ENCODE results near the gene MRPL32.
"Not testable (repeated sequence)": the region's sequence is repeated elsewhere in the genome, so short reads cannot be mapped to it uniquely, and the experiment has no call there.

MRPL32 gene
- total RNA-seq = 18.2 to 42.4 (median 29.6) reads per million in 17 experiments

- peak; percentile 97 to 98 (median 97) for DNase-seq
Observed at GRCh38 chr7:42931834-42932651, at the start of gene MRPL32, which contains the start of gene PSMA2. Gene MRPL32 (plus strand): TSS chr7:42932376. CDS start chr7:42932387, 11 bp downstream. Gene PSMA2 (minus strand): TSS chr7:42932174. CDS start chr7:42932158, 16 bp downstream.

DNA sequence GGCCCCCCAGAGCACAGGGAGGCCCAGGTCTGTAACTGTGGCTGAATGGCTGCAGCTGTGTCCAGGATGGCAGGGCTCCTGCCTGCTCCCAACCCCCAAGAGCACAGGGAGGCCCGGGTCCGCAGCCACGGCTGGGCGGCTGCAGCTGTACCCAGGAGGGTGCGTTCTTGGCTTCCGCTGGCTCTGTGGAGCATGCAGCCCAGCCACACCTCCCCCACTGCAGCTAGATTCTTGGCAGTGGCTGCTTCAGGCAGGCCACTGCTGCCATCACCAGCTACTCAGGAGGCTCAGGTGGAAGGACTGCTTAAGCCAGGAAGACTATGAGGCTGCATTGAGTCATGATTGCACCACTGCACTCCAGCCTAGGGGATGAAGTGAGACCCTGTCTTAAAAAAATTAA lies 48.2 kb upstream of the MRPL32 start:
- DNase-seq = no peak

- not testable (repeated sequence) for DNase-seq
Observed at GRCh38 chr7:42885183-42885582, 47.0 kb upstream of the MRPL32 start.

- peak in 2 of 4 experiments; percentile 40 to 46 for DNase-seq
Observed at GRCh38 chr7:42886129-42886528, 46.0 kb upstream of the MRPL32 start.

DNA sequence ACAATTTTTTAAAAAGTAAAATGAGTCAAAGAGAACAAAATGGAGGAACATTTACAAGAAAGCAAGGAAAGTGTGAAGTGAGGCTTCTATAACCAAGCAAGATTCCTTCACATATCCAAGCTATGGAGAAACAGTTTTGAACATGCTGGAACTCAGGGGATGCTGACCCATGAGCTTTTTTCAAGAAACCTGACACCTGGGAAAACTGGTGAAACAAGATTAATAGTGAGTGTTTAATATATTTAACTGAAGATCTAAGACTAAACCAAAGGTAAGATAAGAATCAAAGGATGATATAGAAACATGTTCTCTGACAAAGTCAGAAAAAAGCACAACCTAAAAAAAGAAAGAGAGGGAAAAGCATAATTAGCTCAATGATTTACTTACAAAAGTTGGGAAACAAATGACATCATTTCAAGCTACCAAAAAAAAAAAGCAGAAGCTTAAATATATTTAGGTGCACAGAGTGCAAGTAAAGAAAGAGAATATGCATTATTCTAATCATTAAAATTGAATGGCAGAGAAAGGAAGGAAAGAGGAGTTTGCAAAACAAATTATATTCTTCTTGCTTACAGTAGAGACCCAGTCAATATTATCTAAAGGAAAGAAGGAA lies 45.2 kb upstream of the MRPL32 start:
- DNase-seq = peak in 2 of 4 experiments; percentile 40 to 61

GRCh38 chr7:42893346-42894240 lies 38.6 kb upstream of the MRPL32 start:
- no peak for DNase-seq

DNA sequence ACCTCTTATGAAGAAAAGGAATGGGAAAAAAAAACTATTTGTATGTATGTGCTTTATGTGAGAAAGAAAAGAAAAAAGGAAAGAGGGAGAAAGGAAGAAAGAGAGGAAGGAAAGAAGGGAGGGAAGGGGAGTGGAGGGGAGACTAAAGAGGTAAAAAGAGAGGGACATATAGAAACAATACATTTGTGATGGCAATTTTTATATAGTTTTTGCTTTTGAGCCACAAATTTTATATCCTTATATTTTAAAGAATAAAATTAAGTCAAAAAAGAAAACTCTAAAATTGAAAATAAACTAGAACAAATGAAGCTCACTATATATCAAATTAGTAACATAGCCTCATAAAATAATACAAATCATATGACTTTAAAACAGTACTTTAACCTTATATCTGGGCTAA lies 31.3 kb upstream of the MRPL32 start:
- no peak for DNase-seq

DNA sequence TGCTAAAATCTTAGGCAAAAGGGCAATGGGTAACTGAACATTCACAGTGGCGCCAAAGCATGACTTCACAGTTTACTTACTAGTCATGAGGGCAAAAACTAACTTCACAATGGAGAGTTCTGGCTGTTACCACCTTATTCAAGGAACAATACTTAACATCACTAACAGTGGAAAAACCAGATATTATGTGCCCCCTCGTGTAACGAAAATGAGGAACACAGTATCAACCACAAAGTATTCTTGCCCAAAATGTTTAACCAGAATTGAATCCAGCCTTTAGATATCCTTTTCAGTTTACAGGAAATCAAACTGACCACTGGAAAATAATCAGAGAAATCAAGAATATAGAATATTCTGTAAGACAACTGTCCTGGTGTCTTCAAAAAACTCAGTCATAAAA lies 29.8 kb upstream of the MRPL32 start:
- DNase-seq = no peak

DNA sequence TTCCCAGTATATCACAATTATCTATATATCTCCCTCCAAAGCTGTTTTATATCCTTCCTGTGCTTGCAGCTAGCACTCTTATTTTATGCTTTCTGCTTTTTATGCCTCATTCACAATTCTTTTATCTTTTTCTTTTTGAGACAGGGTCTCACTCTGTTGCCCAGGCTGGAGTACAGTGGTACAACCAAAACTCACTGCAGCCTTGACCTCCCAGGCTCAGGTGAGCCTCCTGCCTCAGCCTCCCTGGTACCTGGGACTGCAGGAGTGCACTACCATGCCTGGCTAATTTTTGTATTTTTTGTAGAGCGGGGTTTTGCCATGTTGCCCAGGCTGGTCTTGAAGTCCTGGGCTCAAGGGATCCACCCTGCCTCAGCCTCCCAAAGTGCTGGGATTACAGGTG lies 26.0 kb upstream of the MRPL32 start:
- no peak for DNase-seq

DNA sequence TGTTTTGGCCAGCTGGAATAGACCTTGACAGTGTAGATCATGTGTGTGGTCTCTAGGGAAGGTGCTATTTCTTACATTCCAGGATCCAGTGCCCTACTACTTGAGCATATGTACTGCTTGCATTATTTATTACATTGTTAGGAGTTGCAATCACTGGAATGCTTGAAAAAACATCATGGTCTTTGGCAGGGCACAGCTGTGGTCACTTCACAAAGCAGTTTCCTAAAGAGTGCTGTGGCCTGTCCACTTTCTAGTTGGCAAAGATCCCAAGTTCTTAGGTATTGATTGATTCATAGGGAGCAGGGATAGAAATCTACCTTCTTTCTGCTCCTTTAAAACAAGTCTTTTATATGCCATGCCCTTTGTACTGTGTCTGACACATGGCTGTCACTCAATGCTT lies 24.9 kb upstream of the MRPL32 start:
- DNase-seq = no peak

DNA sequence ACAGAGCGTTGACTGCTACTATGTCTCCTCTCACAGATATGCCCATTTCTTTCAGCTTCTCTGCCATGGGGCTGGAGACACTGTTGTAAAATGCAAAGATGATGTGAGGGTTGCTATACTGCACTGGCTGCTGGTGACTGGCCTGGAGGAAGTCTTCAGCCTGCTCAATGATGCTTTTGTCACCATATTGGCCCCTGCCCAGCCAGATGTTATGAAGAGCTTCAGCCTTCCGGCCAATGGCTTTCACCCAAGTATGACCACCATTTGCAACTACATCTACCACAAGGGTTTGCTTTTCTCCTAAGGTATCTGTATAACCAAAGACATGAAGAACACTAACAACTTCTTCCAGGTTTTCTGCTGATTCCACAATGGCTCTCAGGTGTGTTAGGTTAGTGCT lies 21.9 kb upstream of the MRPL32 start:
- no peak for DNase-seq

GRCh38 chr7:42911454-42912447 lies 20.4 kb upstream of the MRPL32 start, which contains the start of gene C7orf25:
Gene C7orf25 (minus strand): TSS chr7:42912070. CDS start chr7:42910900, 1,170 bp downstream.
- peak; percentile 94 to 97 (median 96) for DNase-seq

GRCh38 chr7:42913591-42913990 lies 18.6 kb upstream of the MRPL32 start:
- no peak for DNase-seq

DNA sequence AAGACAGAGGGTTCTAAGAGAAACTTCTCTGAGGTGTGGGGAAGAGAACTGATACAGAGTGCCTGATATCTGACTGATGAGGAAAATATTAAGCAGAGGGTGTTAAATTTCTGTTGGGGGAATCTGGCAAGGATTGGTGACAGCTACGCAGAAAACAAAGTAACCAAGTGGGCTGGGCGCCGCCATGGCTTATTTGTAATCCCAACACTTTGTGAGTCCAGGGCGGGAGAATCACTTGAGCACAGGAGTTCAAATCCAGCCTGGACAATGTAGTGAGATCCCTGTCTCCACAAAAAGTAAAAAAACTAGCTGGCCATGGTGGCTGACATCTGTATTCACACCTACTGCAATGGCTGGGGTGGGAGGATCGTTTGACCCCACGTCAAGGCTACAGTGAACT lies 18.2 kb upstream of the MRPL32 start:
- no peak for DNase-seq

- no peak for DNase-seq
Observed at GRCh38 chr7:42914421-42915045, 17.6 kb upstream of the MRPL32 start.

- DNase-seq = no peak
Observed at GRCh38 chr7:42915356-42915755, 16.8 kb upstream of the MRPL32 start.

DNA sequence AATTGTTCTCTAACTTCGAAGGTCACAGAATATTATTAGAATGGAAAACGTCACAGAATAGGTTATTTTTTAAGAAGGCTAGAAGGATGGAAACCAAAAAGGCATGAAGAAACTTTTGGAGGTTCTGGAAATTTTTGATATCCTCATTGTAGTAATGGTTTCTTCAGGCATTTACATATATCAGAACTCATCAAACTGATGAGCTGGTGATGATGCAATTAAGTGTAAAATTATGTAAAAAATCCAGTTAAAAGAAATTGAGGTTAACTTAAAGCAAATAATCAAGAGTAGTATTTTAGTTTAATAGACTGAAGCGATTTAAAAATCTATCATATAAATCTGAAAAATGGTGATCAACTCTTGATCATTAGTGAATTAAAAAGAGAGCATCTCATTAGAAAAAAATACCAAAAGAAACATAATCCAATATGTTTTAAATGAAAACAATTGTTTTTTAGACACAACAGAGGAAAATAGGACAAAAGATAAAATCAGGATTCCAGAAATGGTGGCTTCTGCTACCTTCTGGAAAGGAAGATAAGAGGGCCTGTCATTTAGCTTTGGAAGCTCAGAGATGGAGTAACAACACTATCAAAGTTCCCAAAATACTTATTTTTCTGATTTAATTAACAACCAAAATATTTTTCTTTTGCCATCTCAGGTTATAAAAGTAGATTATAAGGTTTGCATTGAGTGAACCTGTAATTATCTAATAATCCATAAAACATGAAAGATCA lies 10.0 kb upstream of the MRPL32 start:
- DNase-seq = no peak

DNA sequence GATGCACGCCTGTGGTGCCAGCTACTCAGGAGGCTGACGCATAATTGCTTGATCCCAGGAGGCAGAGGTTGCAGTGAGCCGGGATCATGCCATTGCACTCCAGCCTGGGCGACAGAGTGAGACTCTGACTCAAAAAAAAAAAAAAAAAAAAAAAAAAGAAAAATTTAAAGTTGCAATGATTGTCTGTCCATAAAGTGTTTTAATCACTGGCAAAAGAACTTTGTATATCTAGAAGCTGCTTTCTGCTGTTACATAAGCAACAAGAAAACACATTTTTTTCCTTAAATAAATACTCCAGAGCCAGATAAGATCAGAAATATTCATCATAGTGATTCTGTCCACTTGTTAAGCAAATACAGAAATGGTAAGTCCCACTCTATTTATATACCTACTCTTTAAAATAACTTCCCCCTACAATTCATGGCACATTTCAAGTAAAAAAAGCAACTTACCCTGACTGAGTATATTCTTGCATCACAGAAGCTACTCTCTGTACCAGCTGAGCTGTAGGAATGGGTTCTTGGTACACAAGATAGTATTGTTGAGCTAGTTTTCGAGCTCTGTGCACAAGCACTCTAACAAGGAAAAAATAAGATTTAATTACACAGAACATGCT lies 7.8 kb upstream of the MRPL32 start:
- peak in 2 of 4 experiments; percentile 28 to 47 for DNase-seq

DNA sequence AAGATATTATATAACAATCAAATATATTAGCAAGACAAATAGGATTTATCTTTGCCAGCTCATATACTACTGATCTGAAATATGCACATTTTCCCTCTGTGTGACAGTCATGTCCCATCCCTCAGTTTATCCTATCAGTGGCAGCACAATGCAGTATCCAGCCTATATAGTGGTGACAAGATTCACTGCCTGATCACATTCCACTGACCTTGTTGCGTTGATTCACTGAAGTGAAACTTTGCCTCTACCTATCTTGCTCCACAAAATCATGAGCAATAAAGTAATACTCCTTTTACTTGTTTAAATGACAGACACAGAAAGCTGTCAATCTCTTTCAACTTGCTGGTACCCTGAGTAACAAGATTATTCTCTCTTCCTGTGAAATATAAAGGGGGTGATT lies 6.5 kb upstream of the MRPL32 start:
- DNase-seq = no peak

DNA sequence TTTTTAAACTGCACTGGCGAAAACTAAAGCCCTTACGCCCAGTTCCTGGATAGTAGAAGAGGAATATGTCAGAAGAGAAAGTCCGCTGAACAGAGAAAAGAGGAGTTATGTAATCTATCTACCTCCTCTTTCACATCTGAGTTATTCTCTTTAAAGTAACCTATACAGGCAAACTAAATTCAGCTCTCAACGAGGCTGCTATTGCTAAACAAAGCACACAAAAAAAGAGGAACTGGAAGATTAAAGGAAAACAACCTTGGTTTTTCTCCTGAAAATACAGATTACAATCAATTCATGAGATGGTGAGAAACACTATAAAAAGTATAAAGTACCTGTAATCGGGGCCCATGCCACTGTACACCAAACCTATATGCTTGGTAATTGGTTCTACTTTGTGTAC lies 6.0 kb upstream of the MRPL32 start:
- peak in 2 of 4 experiments; percentile 21 to 25 for DNase-seq

Measured in suppressor macrophage (primary cell).